GM19351 (cell line): ENCODE measurements around the gene PPP2R5D.

Experiments used
- ATAC-seq: cut with Tn5 transposase; IDR thresholded peaks from one replicate; pipeline ENCODE4 v1.9.1; 2021; ENCODE audit warnings: mild to moderate bottlenecking, moderate library complexity; ENCODE audit not compliant: unreplicated experiment

Gene PPP2R5D

GRCh38 chr6:43053545-43054205 is 69.3 kb downstream of the PPP2R5D start, which contains the start of gene CUL7:
CUL7 (minus strand) TSS chr6:43053851; CDS start chr6:43052788, 1,063 bp downstream.
- peak; percentile 91 for ATAC-seq

DNA sequence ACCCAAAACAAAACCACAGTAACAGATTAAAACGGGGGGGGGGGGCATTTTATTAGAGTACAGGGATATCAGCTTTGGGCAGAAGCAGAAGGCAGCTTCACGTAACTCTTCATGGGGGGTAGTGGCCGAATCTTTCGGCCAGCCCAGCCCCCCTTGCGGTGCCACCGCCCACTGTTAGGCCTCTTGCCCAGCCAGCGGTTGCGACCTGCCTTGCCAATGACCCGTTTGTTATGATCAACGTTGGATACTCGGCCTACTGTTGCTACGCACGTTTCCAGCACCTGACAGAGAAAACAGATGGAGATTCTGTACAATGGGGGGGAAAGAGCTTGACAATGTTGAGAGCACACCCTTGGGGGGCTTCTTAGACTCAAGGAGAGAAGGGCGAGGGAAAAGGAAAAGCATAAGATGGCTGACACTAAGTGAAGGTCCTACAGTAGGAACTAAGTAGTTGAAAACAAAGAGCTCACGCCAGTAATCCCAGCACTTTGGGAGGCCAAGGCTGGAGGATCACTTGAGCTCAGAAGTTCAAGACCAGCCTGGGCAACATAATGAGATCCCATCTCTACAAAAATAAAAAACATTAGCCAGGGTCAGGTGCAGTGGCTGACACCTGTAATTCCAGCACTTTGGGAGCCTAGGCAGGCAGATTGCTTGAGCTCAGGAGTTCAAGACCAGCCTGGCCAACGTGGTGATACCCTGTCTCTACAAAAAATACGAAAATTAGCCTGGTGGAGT is 70.0 kb downstream of the PPP2R5D start:
- ATAC-seq = no peak

DNA sequence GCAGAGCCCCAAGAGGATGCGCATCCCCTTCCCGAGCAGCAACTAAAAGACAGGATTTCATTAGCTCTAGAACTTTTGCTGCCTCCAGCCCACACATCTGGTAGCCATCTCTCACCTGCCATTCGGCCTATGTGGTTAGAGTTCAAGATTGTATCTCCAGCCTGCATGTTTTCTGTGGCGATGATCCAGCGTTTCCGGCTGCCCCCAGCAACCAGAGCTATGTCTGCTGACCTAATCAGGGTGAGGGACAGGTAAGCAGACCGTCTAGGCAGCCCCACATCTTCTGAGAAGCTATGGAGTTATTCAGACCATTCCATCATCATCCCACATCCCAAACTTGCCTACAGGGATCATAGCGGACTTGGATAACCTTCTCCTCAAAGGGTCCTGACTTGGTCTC is 71.6 kb downstream of the PPP2R5D start:
- ATAC-seq = no peak

DNA sequence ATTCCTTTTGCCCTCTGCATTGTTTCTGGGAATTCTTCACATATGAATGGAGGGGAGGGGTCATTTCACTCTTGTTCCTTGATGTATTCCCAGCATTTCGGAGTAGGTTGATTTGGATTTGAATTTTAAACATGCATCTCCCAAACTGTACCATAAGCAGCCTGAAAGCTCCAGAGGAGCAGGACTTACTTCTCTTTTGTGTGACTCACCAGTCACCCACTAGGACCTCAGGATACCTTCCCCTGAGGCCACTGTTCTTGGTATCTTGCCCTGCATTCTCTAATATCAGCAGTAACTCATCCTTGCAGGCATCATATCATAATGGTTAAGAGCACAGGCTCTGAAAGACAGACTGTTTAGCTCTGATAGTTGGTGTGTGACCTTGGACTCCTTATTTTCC is 74.2 kb downstream of the PPP2R5D start:
- no peak for ATAC-seq

DNA sequence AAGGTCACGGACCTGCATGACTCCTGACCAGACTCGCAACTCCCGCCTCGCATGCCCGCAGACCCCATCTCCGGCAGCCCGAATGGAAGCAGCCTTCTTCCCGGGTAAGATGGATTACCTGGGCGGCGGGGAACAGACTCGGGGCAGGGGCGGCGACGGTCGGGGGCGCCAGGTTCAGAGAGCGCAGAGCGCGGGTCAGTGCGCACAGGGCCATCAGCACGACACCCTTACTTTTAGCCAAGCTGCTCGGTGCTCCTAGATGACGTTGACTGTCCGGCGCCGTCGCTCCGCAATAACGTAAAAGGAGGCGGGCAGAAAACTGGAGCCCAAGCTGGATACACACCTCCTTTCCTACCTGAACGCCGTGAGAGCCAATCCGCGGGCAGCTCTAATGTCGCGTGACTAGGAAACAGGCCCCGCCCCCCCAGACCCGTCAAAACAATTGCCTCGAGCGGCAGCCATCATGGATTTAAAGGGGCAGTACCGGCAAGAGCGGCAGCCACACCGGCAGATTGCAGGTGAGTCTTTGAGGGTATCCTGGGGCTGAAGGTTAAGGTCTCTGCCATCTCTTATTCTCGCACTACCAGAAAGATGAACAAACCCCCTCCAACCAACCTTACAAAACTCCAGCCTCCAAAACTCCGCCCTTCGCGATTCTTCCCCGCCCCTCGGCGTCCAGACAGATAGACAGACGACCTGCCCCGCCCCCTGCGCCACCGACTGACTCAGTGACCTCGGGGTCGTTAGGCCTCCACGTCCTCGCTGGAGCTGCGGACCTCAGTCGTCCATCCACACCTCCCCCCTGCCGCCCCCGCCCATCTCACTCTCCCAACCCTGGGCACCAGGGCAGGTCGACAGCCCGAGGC is 75.0 kb downstream of the PPP2R5D start, which contains the start of the genes KLC4 and MRPL2:
Gene KLC4, plus strand, starts transcription at position 464 of the 866 bp plus-strand sequence. CDS start 1,705 bp downstream, outside the sequence.
Gene MRPL2, minus strand, starts transcription at position 267 of the 866 bp plus-strand sequence. Its CDS starts 53 bp downstream, at position 214.
- ATAC-seq = peak; percentile 88

GRCh38 chr6:43060034-43060754 is 75.8 kb downstream of the PPP2R5D start:
- no peak for ATAC-seq

GRCh38 chr6:43060755-43061633 is 76.6 kb downstream of the PPP2R5D start:
- ATAC-seq = no peak

DNA sequence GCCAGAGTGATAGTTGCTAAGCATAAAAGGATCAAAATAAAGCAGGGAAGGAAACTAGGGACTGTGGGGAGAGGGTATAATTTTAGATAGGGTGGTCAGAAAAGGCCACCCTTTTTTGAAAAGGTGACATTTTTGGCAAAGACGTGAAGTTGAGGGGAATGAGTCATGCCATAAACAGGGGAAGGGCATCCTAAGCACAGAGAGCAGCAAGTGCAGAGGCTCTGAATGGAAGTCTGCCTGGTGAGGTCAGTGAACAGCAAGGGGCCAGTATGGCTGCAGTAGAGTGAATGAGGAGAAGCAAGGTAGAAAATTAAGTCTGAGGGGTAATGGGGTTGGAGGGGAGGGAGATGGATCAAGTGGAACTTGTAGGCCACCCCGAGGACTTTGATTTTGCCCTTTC is 77.5 kb downstream of the PPP2R5D start:
- ATAC-seq = no peak
